ENCODE measurements around the gene EGFL8.

EGFL8 gene

DNA sequence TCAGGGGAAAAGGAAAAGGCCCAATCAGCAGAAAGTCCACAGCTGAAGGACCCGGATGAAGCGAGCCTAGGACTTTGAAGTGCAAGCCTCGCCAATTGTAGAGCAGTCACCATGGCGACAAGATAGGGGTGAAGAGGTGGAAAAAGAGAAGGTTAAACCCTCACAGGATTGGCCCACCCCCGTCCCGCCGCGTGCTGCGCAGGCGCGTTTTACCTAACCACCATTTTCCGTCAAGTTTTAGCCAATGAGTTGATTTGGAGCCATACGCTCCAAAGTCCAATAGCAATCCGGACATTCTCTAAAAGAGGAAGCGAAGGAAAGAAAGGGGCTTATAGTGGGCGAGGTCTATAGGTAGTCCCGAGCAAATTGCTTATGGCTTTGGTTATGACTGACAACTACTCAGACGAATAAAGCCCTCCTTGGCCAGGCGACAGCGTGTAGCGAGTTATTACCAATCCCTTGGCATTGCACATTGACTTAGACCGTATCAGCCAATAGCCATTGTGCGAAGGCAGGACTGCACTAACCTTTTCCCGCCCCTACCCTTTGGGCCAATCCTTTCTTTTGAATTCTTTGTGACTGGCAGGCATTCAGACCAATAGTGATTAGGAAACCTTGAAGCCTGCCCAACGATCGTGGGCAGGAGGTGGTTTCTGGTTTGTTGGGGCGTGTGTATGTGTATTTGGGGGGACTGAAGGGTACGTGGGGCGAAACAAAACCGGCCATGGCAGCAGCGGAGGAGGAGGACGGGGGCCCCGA is 13.6 kb downstream of the EGFL8 start, which contains the start of gene RNF5:
Gene RNF5, plus strand, starts transcription at position 618 of the 759 bp plus-strand sequence. Its CDS starts 107 bp downstream, at position 725.
- peak; percentile 100 for DNase-seq (ENCODE audit: low read depth)
- TF ChIP-seq, protein P1, sequence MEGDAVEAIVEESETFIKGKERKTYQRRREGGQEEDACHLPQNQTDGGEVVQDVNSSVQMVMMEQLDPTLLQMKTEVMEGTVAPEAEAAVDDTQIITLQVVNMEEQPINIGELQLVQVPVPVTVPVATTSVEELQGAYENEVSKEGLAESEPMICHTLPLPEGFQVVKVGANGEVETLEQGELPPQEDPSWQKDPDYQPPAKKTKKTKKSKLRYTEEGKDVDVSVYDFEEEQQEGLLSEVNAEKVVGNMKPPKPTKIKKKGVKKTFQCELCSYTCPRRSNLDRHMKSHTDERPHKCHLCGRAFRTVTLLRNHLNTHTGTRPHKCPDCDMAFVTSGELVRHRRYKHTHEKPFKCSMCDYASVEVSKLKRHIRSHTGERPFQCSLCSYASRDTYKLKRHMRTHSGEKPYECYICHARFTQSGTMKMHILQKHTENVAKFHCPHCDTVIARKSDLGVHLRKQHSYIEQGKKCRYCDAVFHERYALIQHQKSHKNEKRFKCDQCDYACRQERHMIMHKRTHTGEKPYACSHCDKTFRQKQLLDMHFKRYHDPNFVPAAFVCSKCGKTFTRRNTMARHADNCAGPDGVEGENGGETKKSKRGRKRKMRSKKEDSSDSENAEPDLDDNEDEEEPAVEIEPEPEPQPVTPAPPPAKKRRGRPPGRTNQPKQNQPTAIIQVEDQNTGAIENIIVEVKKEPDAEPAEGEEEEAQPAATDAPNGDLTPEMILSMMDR (conservative IDR thresholded peaks at IDR 0.05; ENCODE audit: control insufficient read depth, insufficient read depth, low read depth, low read length), result no peak
- H3K4me3 ChIP-seq (ENCODE audit: control insufficient read depth, low read depth, low read length), result peak within 1 kb of the TSS; percentile 94

DNA sequence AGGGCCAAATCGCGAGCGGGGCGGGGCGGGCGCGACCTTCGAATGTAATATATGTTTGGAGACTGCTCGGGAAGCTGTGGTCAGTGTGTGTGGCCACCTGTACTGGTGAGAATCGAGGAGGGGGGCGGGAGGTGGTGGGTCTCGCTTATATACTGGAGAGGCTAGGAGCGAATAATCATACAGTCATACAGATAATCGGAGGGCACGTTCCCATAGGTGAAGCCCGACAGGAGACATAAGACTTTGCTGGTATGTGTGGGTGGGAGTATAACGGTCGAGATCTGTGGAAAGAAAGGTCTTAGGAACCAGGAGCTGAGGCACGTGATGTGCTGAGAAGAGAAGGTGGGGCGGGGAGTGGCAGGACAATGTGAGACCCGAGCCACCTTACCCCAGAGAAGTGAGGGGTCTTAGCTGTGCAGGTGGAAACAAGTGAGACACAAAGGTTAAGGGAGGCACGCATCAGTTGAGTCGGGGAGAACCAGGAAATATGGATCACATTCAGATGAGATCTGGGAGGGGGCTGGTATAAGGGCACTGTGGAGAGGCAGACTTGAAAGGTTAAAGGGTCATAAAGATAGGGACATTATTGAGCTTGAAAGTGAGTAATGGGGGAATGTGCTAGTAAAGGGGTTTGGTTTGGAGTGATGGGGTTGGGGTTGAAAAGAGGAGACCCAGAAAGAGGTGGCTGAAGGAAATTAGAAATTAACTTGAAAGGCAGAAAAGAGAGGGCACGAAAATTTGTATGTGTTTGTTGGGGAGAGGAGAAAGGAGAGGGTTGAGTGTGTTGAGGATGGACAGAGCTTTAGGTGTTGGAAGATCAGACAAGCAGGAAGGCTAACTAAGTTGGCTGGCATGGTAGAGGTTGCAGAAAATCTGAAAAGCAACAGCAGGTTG is 14.4 kb downstream of the EGFL8 start:
- DNase-seq (ENCODE audit: low read depth), result no peak
- peak overlapping the region; percentile 94 for H3K4me3 ChIP-seq (ENCODE audit: control insufficient read depth, low read depth, low read length)
- TF ChIP-seq, protein P1 (conservative IDR thresholded peaks at IDR 0.05; ENCODE audit: control insufficient read depth, insufficient read depth, low read depth, low read length), result no peak

GRCh38 chr6:32179766-32180405 is 15.5 kb downstream of the EGFL8 start:
- TF ChIP-seq, protein P1 (conservative IDR thresholded peaks at IDR 0.05; ENCODE audit: control insufficient read depth, insufficient read depth, low read depth, low read length), result no peak
- H3K4me3 ChIP-seq (ENCODE audit: control insufficient read depth, low read depth, low read length), result no peak overlapping the region
- no peak for DNase-seq (ENCODE audit: low read depth)

GRCh38 chr6:32181148-32181702 is 16.8 kb downstream of the EGFL8 start:
- TF ChIP-seq, protein P1 (conservative IDR thresholded peaks at IDR 0.05; ENCODE audit: control insufficient read depth, insufficient read depth, low read depth, low read length), result no peak
- DNase-seq (ENCODE audit: low read depth), result no peak
- H3K4me3 ChIP-seq (ENCODE audit: control insufficient read depth, low read depth, low read length), result no peak overlapping the region

- DNase-seq (ENCODE audit: low read depth), result no peak
- TF ChIP-seq, protein P1 (conservative IDR thresholded peaks at IDR 0.05; ENCODE audit: control insufficient read depth, insufficient read depth, low read depth, low read length), result no peak
- no peak overlapping the region for H3K4me3 ChIP-seq (ENCODE audit: control insufficient read depth, low read depth, low read length)
Measured at GRCh38 chr6:32181915-32182529, 17.6 kb downstream of the EGFL8 start.

DNA sequence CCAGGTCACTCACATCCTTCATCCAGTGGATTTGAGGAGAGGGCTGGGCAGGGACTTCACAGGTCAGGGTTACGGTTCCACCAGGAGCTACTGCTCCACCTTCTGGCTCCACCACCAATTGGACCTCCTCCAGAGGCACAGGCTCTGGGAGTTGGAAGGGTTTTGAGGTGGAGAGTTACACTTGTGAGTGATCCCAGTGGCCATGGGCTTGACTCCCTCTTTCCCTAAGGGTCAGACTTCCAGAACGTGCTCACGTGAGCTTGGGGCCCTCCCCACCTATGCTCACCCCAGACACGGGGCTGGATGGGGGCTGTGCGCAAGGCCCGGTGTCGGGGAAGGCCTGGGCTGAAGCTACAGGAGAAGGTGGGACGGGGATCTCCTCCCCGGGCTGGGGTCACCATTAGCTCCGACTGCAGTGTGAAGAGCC is 18.2 kb downstream of the EGFL8 start:
- no peak for DNase-seq (ENCODE audit: low read depth)
- no peak overlapping the region for H3K4me3 ChIP-seq (ENCODE audit: control insufficient read depth, low read depth, low read length)
- TF ChIP-seq, protein P1 (conservative IDR thresholded peaks at IDR 0.05; ENCODE audit: control insufficient read depth, insufficient read depth, low read depth, low read length), result no peak

Data from fibroblast of mammary gland (primary cell).